Peyer's patch (tissue), 4 donors: ENCODE results near the gene CFAP97.

ENCODE experiments used
- CTCF ChIP-seq, 6 experiments: fragments of 450-650 bp in 4 of 6; fragments of 200-600 bp in 2 of 6; sonication (generic) in 1 of 6; IDR thresholded peaks; one replicate each; pipeline ENCODE4 v1.5.1; 2017 to 2019; ENCODE audit warnings: antibody characterized with exemption in 6 of 6, mild to moderate bottlenecking in 3 of 6, moderate library complexity in 1 of 6
- POLR2A ChIP-seq, 2 donors: fragments of 450-650 bp; IDR thresholded peaks; one replicate each; pipeline ENCODE4 v1.5.1; 2017; ENCODE audit warnings: antibody characterized with exemption in 2 of 2, mild to moderate bottlenecking in 2 of 2, moderate library complexity in 2 of 2

- TF ChIP-seq CTCF (IDR thresholded peaks at IDR 0.05), result no peak
- no peak for TF ChIP-seq POLR2A (IDR thresholded peaks at IDR 0.05)
Observed at GRCh38 chr4:185182239-185182638, 21.6 kb downstream of the CFAP97 start.
